Mesenchymal stem cell (in vitro differentiated cells and primary cell): ENCODE data around the gene PXMP4.
"Not testable (repeated sequence)": the region's sequence is repeated elsewhere in the genome, so short reads cannot be mapped to it uniquely, and the experiment has no call there.

ENCODE experiments used
- DNase-seq: peaks from one replicate; pipeline ENCODE4 v3.0.0-alpha.2; 2013
- H2AFZ ChIP-seq: one replicate; pipeline ENCODE4 v1.6.1; 2013; ENCODE audit warnings: low read depth, mild to moderate bottlenecking, control low read depth, inconsistent platforms, low read length, moderate library complexity
- H2AK5ac ChIP-seq: 2 replicates; pipeline ENCODE4 v1.6.1; 2013; ENCODE audit warnings: low read length, moderate library complexity, mild to moderate bottlenecking, inconsistent platforms; ENCODE audit not compliant: severe bottlenecking
- H2BK120ac ChIP-seq: one replicate; pipeline ENCODE4 v1.6.1; 2013; ENCODE audit warnings: low read depth, mild to moderate bottlenecking, inconsistent platforms, low read length, moderate library complexity
- H2BK12ac ChIP-seq, 2 experiments: one replicate each; pipeline ENCODE4 v1.6.1; 2013; ENCODE audit warnings: inconsistent platforms in 2 of 2, low read length in 2 of 2, mild to moderate bottlenecking in 2 of 2, moderate library complexity in 2 of 2, control low read depth in 1 of 2
- H2BK15ac ChIP-seq: one replicate; pipeline ENCODE4 v1.6.1; 2013; ENCODE audit warnings: mild to moderate bottlenecking, low read depth, inconsistent platforms; ENCODE audit not compliant: poor library complexity, severe bottlenecking
- H2BK5ac ChIP-seq: 2 replicates; pipeline ENCODE4 v1.6.1; 2013; ENCODE audit warnings: low read depth, mild to moderate bottlenecking, low read length, control low read depth, inconsistent platforms; ENCODE audit not compliant: poor library complexity, severe bottlenecking
- H3K14ac ChIP-seq, 2 experiments: one replicate each; pipeline ENCODE4 v1.6.1; 2013; ENCODE audit warnings: inconsistent platforms in 2 of 2, low read length in 2 of 2, control low read depth in 1 of 2, mild to moderate bottlenecking in 1 of 2, moderate library complexity in 1 of 2
- H3K18ac ChIP-seq, 2 experiments: one replicate each; pipeline ENCODE4 v1.6.1; 2013; ENCODE audit warnings: inconsistent platforms in 2 of 2, low read length in 2 of 2, control low read depth in 1 of 2, low read depth in 1 of 2, mild to moderate bottlenecking in 1 of 2
- H3K23ac ChIP-seq, 2 experiments: one replicate each; pipeline ENCODE4 v1.6.1; 2013; ENCODE audit warnings: inconsistent platforms in 2 of 2, low read length in 2 of 2, mild to moderate bottlenecking in 2 of 2, moderate library complexity in 2 of 2, control low read depth in 1 of 2
- H3K27ac ChIP-seq: 2 replicates; pipeline ENCODE4 v1.5.1; 2013; ENCODE audit warnings: mild to moderate bottlenecking, moderate library complexity, low read length, control low read depth, inconsistent platforms; ENCODE audit not compliant: poor library complexity, severe bottlenecking
- H3K27me3 ChIP-seq, 2 experiments: 2 replicates each; pipeline versions ENCODE4 v1.6.1 to v1.7.0; 2013; ENCODE audit warnings: low read length in 2 of 2, mild to moderate bottlenecking in 2 of 2, moderate library complexity in 2 of 2, control low read depth in 1 of 2, inconsistent platforms in 1 of 2; ENCODE audit not compliant: control insufficient read depth in 1 of 2, insufficient read depth in 1 of 2
- H3K36me3 ChIP-seq, 2 experiments: 2 replicates each; pipeline versions ENCODE4 v1.6.1 to v1.7.0; 2013; ENCODE audit warnings: low read length in 2 of 2, control low read depth in 1 of 2, inconsistent platforms in 1 of 2, low read depth in 1 of 2, mild to moderate bottlenecking in 1 of 2; ENCODE audit not compliant: insufficient read depth in 2 of 2, control insufficient read depth in 1 of 2
- H3K4ac ChIP-seq, 2 experiments: one replicate each; pipeline ENCODE4 v1.6.1; 2013; ENCODE audit warnings: inconsistent platforms in 2 of 2, low read length in 2 of 2, mild to moderate bottlenecking in 2 of 2, moderate library complexity in 2 of 2, control low read depth in 1 of 2, low read depth in 1 of 2
- H3K4me1 ChIP-seq: 2 replicates; pipeline ENCODE4 v1.6.1; 2013; ENCODE audit warnings: low read depth, low read length, control low read depth; ENCODE audit not compliant: control insufficient read depth, insufficient read depth
- H3K4me2 ChIP-seq: 2 replicates; pipeline ENCODE4 v1.6.1; 2013; ENCODE audit warnings: low read length, mild to moderate bottlenecking, inconsistent platforms; ENCODE audit not compliant: poor library complexity, severe bottlenecking
- H3K4me3 ChIP-seq, 2 experiments: 2 replicates each; pipeline versions ENCODE4 v1.5.1 to v1.7.0; 2013; ENCODE audit warnings: low read length in 2 of 2, mild to moderate bottlenecking in 2 of 2, control low read depth in 1 of 2, low read depth in 1 of 2; ENCODE audit not compliant: insufficient read depth in 1 of 2
- H3K79me1 ChIP-seq: replicated peaks from 2 replicates; pipeline ENCODE4 v1.6.1; 2013; ENCODE audit warnings: mild to moderate bottlenecking, control low read depth, low read length, inconsistent platforms; ENCODE audit not compliant: poor library complexity, severe bottlenecking
- H3K9ac ChIP-seq: 2 replicates; pipeline ENCODE4 v1.7.0; 2013; ENCODE audit warnings: mild to moderate bottlenecking, low read length, moderate library complexity
- H3K9me3 ChIP-seq: 2 replicates; pipeline ENCODE4 v1.7.0; 2013; ENCODE audit warnings: mild to moderate bottlenecking, low read length; ENCODE audit not compliant: control insufficient read depth
- H4K8ac ChIP-seq: one replicate; pipeline ENCODE4 v1.6.1; 2013; ENCODE audit warnings: inconsistent platforms, mild to moderate bottlenecking, low read length, moderate library complexity
- H4K91ac ChIP-seq: one replicate; pipeline ENCODE4 v1.6.1; 2013; ENCODE audit warnings: mild to moderate bottlenecking, low read length, inconsistent platforms
- WGBS: methylation state at CpG from one replicate; pipeline ENCODE4 v1.1.7; 2013; ENCODE audit warnings: mixed read lengths; 5-methylcytosine and 5-hydroxymethylcytosine counted together

Gene PXMP4

GRCh38 chr20:33698966-33699365, 21.1 kb downstream of the PXMP4 start:
- H3K36me3 ChIP-seq, H3K9ac ChIP-seq, H3K4me1 ChIP-seq, H2BK15ac ChIP-seq, H3K23ac ChIP-seq, H3K9me3 ChIP-seq, H4K91ac ChIP-seq, H3K4me3 ChIP-seq, H3K27me3 ChIP-seq, H3K4me2 ChIP-seq, H3K18ac ChIP-seq, H2AK5ac ChIP-seq, H2AFZ ChIP-seq, H3K4ac ChIP-seq, H2BK120ac ChIP-seq, DNase-seq, H3K27ac ChIP-seq, H2BK5ac ChIP-seq, H3K14ac ChIP-seq, H4K8ac ChIP-seq, H2BK12ac ChIP-seq, H3K79me1 ChIP-seq: not testable (repeated sequence)
- 95% methylated on average over 8 of the region's 27 CpGs for WGBS

- Histone ChIP-seq H3K23ac (no peak overlapping the region), H3K18ac (no peak overlapping the region)
- 80% methylated on average over 8 of the region's 8 CpGs for WGBS
These were observed 23.0 kb downstream of the PXMP4 start for GRCh38 chr20:33697129-33697528.

GRCh38 chr20:33696448-33696847, 23.7 kb downstream of the PXMP4 start:
- Histone ChIP-seq H3K4me3 (peak overlapping the region in 1 of 2 experiments; percentile 45), H4K8ac (no peak overlapping the region), H2BK15ac (no peak overlapping the region), H2BK120ac (no peak overlapping the region), H3K4me2 (no peak overlapping the region), H3K27ac (no peak overlapping the region), H3K27me3 (no peaks in the 10 kb centered on the region), H2AFZ (no peak overlapping the region), H3K9me3 (no peaks in the 10 kb centered on the region), H3K14ac (no peak overlapping the region), H3K23ac (no peak overlapping the region), H2AK5ac (no peak overlapping the region), H3K36me3 (no peaks in the 10 kb centered on the region), H3K18ac (no peak overlapping the region), H3K4ac (no peak overlapping the region), H3K79me1 (no peaks in the 10 kb centered on the region), H2BK12ac (no peak overlapping the region), H2BK5ac (no peak overlapping the region), H4K91ac (no peak overlapping the region), H3K4me1 (peaks cover 5% of the 10 kb centered on the region), H3K9ac (peak overlapping the region; percentile 74)
- WGBS = 53% methylated on average over 3 of the region's 4 CpGs
- DNase-seq = no peak

More at GRCh38 chr20:33697129-33697528, 23.0 kb downstream of the PXMP4 start:
- DNase-seq = no peak
- Histone ChIP-seq H2BK5ac (no peak overlapping the region), H3K79me1 (no peaks in the 10 kb centered on the region), H3K14ac (no peak overlapping the region), H2AK5ac (no peak overlapping the region), H3K4me2 (no peak overlapping the region), H3K36me3 (no peaks in the 10 kb centered on the region), H3K4me3 (peak overlapping the region in 1 of 2 experiments; percentile 45), H2BK12ac (no peak overlapping the region), H3K4me1 (peaks cover 5% of the 10 kb centered on the region), H2BK15ac (no peak overlapping the region), H4K91ac (no peak overlapping the region), H4K8ac (no peak overlapping the region), H3K4ac (no peak overlapping the region), H2AFZ (no peak overlapping the region), H3K27ac (no peak overlapping the region), H3K27me3 (no peaks in the 10 kb centered on the region), H2BK120ac (no peak overlapping the region), H3K9me3 (no peaks in the 10 kb centered on the region), H3K9ac (peak overlapping the region; percentile 74)

GRCh38 chr20:33694639-33695012, 25.5 kb downstream of the PXMP4 start:
- H3K79me1 ChIP-seq = no peaks in the 10 kb centered on the region
- H4K91ac ChIP-seq = no peak overlapping the region
- no peak overlapping the region for H3K27ac ChIP-seq
- peak overlapping the region in 1 of 2 experiments; percentile 6 for H2BK12ac ChIP-seq
- H2BK15ac ChIP-seq = no peak overlapping the region
- no peaks in the 10 kb centered on the region for H3K27me3 ChIP-seq
- no peak overlapping the region for H3K23ac ChIP-seq
- no peak overlapping the region for H3K4me3 ChIP-seq
- no peak for DNase-seq
- H4K8ac ChIP-seq = no peak overlapping the region
- H2AK5ac ChIP-seq = no peak overlapping the region
- no peak overlapping the region for H3K18ac ChIP-seq
- no peak overlapping the region for H3K4me2 ChIP-seq
- peaks cover 10% of the 10 kb centered on the region for H3K4me1 ChIP-seq
- WGBS = 82% methylated on average over 6 of the region's 6 CpGs
- no peaks in the 10 kb centered on the region for H3K36me3 ChIP-seq
- H3K9ac ChIP-seq = no peak overlapping the region
- no peak overlapping the region for H3K4ac ChIP-seq
- no peaks in the 10 kb centered on the region for H3K9me3 ChIP-seq
- no peak overlapping the region for H2AFZ ChIP-seq
- H2BK5ac ChIP-seq = no peak overlapping the region
- no peak overlapping the region for H3K14ac ChIP-seq
- H2BK120ac ChIP-seq = no peak overlapping the region
